HepG2 (cell line): ENCODE results near the gene UBE2I. TPM values are rescaled to one million over a fixed set of nuclear protein-coding genes. Genes with fewer than 3 reads are reported as not detected.

Source experiments
- ATAC-seq: fragments of 200-7000 bp; cut with Tn5 transposase; 3 replicates; pipeline ENCODE4 v1.9.1; 2020; ENCODE audit warnings: mild to moderate bottlenecking, moderate library complexity
- BruUV-seq: library from RNA; stranded (reverse); fragments of 400-500 nt; replicated peaks from 2 replicates; lab custom pipeline; 2021; lab: Mats Ljungman, UMichigan
- CTCF ChIA-PET: fragments of 300-600 bp; formaldehyde crosslinking; extraction: SDS; loops from one replicate; lab custom pipeline; 2021; ENCODE audit warnings: low total read pairs, inconsistent platforms, low intra/inter-chr PET ratio; lab: Yijun Ruan, JAX
- POLR2A ChIA-PET: fragments of 350-600 bp; sonication (Branson Sonifier 250); formaldehyde crosslinking; loops from one replicate; lab custom pipeline; 2020; ENCODE audit warnings: antibody characterized with exemption, inconsistent platforms; lab: Yijun Ruan, JAX
- DNase-seq: peaks from one replicate; pipeline ENCODE4 v3.0.0-alpha.2; 2015; ENCODE audit warnings: low spot score
- FAIRE-seq: peaks from 3 replicates; lab custom pipeline; 2011; peaks lifted over from hg19 to GRCh38; lab: Jason Lieb, UNC
- H2AFZ ChIP-seq: one replicate; pipeline ENCODE4 v1.6.1; 2011; ENCODE audit warnings: low read length, inconsistent platforms
- H3K27ac ChIP-seq: fragments of 300-600 bp; 3 replicates; pipeline ENCODE4 v1.8.0; 2011; ENCODE audit warnings: mixed run types, mild to moderate bottlenecking, mixed read lengths, low read length, inconsistent platforms; ENCODE audit not compliant: insufficient read depth; ENCODE audit errors: extremely low read length
- H3K27me3 ChIP-seq, 2 experiments: fragments of 200-600 bp in 1 of 2; 2 replicates in 1 of 2; 3 replicates in 1 of 2; pipeline versions ENCODE4 v1.6.0 to v1.8.0; 2011; ENCODE audit warnings: low read length in 2 of 2, mild to moderate bottlenecking in 2 of 2, moderate library complexity in 2 of 2, inconsistent platforms in 1 of 2; ENCODE audit not compliant: insufficient read depth in 2 of 2, control insufficient read depth in 1 of 2
- H3K36me3 ChIP-seq, 2 experiments: fragments of 200-600 bp in 1 of 2; replicated peaks in 1 of 2; 2 replicates in 1 of 2; 3 replicates in 1 of 2; pipeline versions ENCODE4 v1.5.1 to v1.8.0; 2011; ENCODE audit warnings: low read length in 2 of 2, inconsistent platforms in 1 of 2; ENCODE audit not compliant: insufficient read depth in 2 of 2, control insufficient read depth in 1 of 2
- H3K4me1 ChIP-seq: 2 replicates; pipeline ENCODE4 v1.5.1; 2012; ENCODE audit warnings: low read length, inconsistent platforms; ENCODE audit not compliant: insufficient read depth
- H3K4me2 ChIP-seq: 2 replicates; pipeline ENCODE4 v1.6.0; 2011; ENCODE audit warnings: low read depth, low read length, inconsistent platforms
- H3K4me3 ChIP-seq, 3 experiments: fragments of 200-600 bp in 1 of 3; sonication (generic), shearing (Covaris generic) in 1 of 3; replicated peaks in 1 of 3; 2 replicates each; pipeline ENCODE4 v1.5.1; 2011 to 2016; ENCODE audit warnings: low read length in 3 of 3, inconsistent platforms in 2 of 3, low read depth in 2 of 3, mild to moderate bottlenecking in 2 of 3, control low read depth in 1 of 3, mixed read lengths in 1 of 3; ENCODE audit not compliant: insufficient read depth in 1 of 3
- H3K79me2 ChIP-seq: one replicate; pipeline ENCODE4 v1.6.1; 2011; ENCODE audit warnings: low read length, inconsistent platforms; ENCODE audit not compliant: insufficient read depth
- H3K9ac ChIP-seq: 2 replicates; pipeline ENCODE4 v1.6.0; 2011; ENCODE audit warnings: mild to moderate bottlenecking, low read depth, low read length, inconsistent platforms; ENCODE audit not compliant: insufficient read depth
- H3K9me3 ChIP-seq: 2 replicates; pipeline ENCODE4 v1.5.1; 2012; ENCODE audit warnings: mild to moderate bottlenecking, low read length
- H4K20me1 ChIP-seq: 2 replicates; pipeline ENCODE4 v1.6.0; 2011; ENCODE audit warnings: inconsistent platforms, mild to moderate bottlenecking, low read length, moderate library complexity; ENCODE audit not compliant: insufficient read depth
- AGO2 ChIP-seq: fragments of 200-400 bp; formaldehyde crosslinking; optimal IDR thresholded peaks from 2 replicates; pipeline ENCODE3; 2017; ENCODE audit warnings: mild to moderate bottlenecking, low read depth, low read length, moderate library complexity
- ATF3 ChIP-seq: sonication (generic); formaldehyde crosslinking; IDR thresholded peaks from 2 replicates; pipeline ENCODE4 v1.4.0; 2020; ENCODE audit warnings: missing genetic modification reagents
- POLR2A ChIP-seq, 2 experiments: IDR thresholded peaks; 2 replicates each; pipeline ENCODE4 v1.6.1; 2011; ENCODE audit warnings: low read depth in 2 of 2, low read length in 2 of 2, mild to moderate bottlenecking in 1 of 2, moderate library complexity in 1 of 2; ENCODE audit not compliant: insufficient read depth in 1 of 2
- PRDM4 ChIP-seq: sonication (generic); formaldehyde crosslinking; IDR thresholded peaks from 2 replicates; pipeline ENCODE4 v1.9.0; 2021; ENCODE audit warnings: missing genetic modification reagents, borderline replicate concordance
- PRPF4 ChIP-seq: fragments of 200-400 bp; formaldehyde crosslinking; IDR thresholded peaks from 2 replicates; pipeline ENCODE4 v1.6.1; 2016; ENCODE audit warnings: low read length, low read depth; ENCODE audit not compliant: poor library complexity, severe bottlenecking
- RBFOX2 ChIP-seq: fragments of 200-400 bp; formaldehyde crosslinking; IDR thresholded peaks from 2 replicates; pipeline ENCODE4 v1.6.1; 2017; ENCODE audit warnings: low read depth, mild to moderate bottlenecking, low read length
- TEAD2 ChIP-seq: sonication (generic); formaldehyde crosslinking; IDR thresholded peaks from 2 replicates; pipeline ENCODE4 v1.9.0; 2021; ENCODE audit warnings: missing genetic modification reagents
- ZFP41 ChIP-seq: sonication (generic); formaldehyde crosslinking; IDR thresholded peaks from 2 replicates; pipeline ENCODE4 v1.4.0; 2020; ENCODE audit warnings: mild to moderate bottlenecking, missing genetic modification reagents, borderline replicate concordance
- ZNF780A ChIP-seq: sonication (generic); formaldehyde crosslinking; IDR thresholded peaks from 2 replicates; pipeline ENCODE4 v1.8.0; 2022; ENCODE audit warnings: mild to moderate bottlenecking, missing genetic modification reagents, moderate library complexity
- WGBS: methylation state at CpG from one replicate; pipeline ENCODE4 v1.1.6; 2017; ENCODE audit warnings: low lambda C conversion rate; 5-methylcytosine and 5-hydroxymethylcytosine counted together
- in situ Hi-C: cut with HindIII; loops from 2 replicates; pipeline ENCODE4 v1.10.0; 2017; ENCODE audit warnings: low pct_unique_long_range_greater_than_20kb; ENCODE audit not compliant: extremely low pct_ligation_motif_present
- intact Hi-C: fragments of 100-400 bp; cut with micrococcal nuclease; formaldehyde crosslinking; loops from one replicate; pipeline ENCODE4 v1.10.0; 2022; ENCODE audit not compliant: unreplicated experiment
- polyA plus RNA-seq, 8 experiments: library from polyadenylated mRNA; depleted of rRNA in 3 of 8; stranded (reverse) in 7 of 8; unstranded in 1 of 8; fragments of >200 nt; fragmentation: Illumina TruSeq in 4 of 8; extraction: Trizol in 4 of 8; gene quantifications; 2 replicates each; pipeline versions ENCODE4 v1.2.1 to v1.2.3, GENCODE V29; 2011 to 2016; ENCODE audit warnings: low read depth in 4 of 8, missing spikeins in 1 of 8, mixed read lengths in 1 of 8; ENCODE audit not compliant: insufficient read depth in 1 of 8
- total RNA-seq, 5 experiments: library from RNA; depleted of rRNA; stranded (reverse); fragments of >200 nt; fragmentation: Illumina TruSeq; extraction: Trizol; gene quantifications; 2 replicates each; pipeline ENCODE4 v1.2.3, GENCODE V29; 2016; ENCODE audit warnings: low read depth in 1 of 5
- TF ChIP-seq, protein P1 (sequence below): sonication (generic); formaldehyde crosslinking; IDR thresholded peaks from 2 replicates; pipeline ENCODE4 v1.8.1; 2023; ENCODE audit warnings: missing genetic modification reagents, mild to moderate bottlenecking, borderline replicate concordance
- TF ChIP-seq, protein P2 (sequence below): sonication (generic); formaldehyde crosslinking; IDR thresholded peaks from 2 replicates; pipeline ENCODE4 v1.4.0; 2020; ENCODE audit warnings: mild to moderate bottlenecking, missing genetic modification reagents, borderline replicate concordance

UBE2I gene
- total and polyA plus RNA-seq, 2 of the 13 experiments (the other 11 are each of a cell fraction or from before 2014, with no cell fraction given) = 75.8 to 98.9 TPM

DNA sequence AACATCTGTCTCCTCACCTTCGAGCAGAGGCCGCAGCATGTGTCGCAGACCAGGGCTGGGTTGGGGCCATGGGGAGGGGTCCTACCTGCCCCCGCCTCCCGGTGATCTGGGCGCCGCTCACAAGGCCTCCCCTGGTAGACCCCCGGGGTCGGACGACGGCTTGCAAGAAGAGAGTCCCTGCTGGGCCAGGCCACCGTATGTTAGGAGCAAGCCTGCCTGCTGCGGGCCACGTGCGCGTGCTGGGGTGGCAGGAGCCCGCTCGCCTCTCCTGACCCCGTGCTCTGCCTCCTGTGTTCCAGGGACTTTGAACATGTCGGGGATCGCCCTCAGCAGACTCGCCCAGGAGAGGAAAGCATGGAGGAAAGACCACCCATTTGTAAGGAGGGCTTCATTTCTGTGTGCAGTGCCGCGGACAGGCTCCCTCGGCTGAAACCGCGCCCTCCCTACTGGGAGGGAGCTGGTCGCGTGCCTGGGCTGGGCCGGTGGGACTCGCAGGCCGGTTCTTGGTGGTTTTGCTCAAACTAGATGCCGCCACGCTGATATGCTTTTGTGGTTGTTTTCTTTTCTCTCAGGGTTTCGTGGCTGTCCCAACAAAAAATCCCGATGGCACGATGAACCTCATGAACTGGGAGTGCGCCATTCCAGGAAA, 4.4 kb downstream of the UBE2I start:
- Histone ChIP-seq H3K4me1 (peaks cover 20% of the 10 kb centered on the region), H2AFZ (no peak overlapping the region), H3K27ac (no peak overlapping the region), H3K79me2 (peaks cover 62% of the 10 kb centered on the region), H3K36me3 (peaks cover 36 to 67% of the 10 kb centered on the region in 2 experiments; a peak in 4 of 5 replicates), H3K9me3 (no peaks in the 10 kb centered on the region), H3K4me3 (no peak overlapping the region), H3K27me3 (no peaks in the 10 kb centered on the region; a peak in 2 of 5 replicates), H3K4me2 (no peak overlapping the region), H3K9ac (no peak overlapping the region), H4K20me1 (peaks cover 52% of the 10 kb centered on the region)
- ATAC-seq (no peak), DNase-seq (no peak), FAIRE-seq (no peak)
- in situ Hi-C loops = no loop called here
- ChIA-PET CTCF (no interaction called here), POLR2A (no interaction called here)
- BruUV-seq = no TSS peak
- TF ChIP-seq RBFOX2 (0 out of 2 replicates have a peak, but pooled peaks have one; percentile 50), TEAD2 (CRISPR knock-in tag) (no peak), AGO2 (peak; percentile 79), POLR2A (IDR thresholded peaks at IDR 0.05; ENCODE audit: insufficient read depth in 1 of 2, low read depth in 2 of 2, low read length in 2 of 2) (0 out of 4 replicates have a peak, but pooled peaks of 1 of the 2 experiments have one; percentile 9)
- TF ChIP-seq, protein P1, sequence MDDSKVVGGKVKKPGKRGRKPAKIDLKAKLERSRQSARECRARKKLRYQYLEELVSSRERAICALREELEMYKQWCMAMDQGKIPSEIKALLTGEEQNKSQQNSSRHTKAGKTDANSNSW = no peak
- intact Hi-C loops = no loop called here
- 98% methylated on average over 15 of the region's 38 CpGs for WGBS

DNA sequence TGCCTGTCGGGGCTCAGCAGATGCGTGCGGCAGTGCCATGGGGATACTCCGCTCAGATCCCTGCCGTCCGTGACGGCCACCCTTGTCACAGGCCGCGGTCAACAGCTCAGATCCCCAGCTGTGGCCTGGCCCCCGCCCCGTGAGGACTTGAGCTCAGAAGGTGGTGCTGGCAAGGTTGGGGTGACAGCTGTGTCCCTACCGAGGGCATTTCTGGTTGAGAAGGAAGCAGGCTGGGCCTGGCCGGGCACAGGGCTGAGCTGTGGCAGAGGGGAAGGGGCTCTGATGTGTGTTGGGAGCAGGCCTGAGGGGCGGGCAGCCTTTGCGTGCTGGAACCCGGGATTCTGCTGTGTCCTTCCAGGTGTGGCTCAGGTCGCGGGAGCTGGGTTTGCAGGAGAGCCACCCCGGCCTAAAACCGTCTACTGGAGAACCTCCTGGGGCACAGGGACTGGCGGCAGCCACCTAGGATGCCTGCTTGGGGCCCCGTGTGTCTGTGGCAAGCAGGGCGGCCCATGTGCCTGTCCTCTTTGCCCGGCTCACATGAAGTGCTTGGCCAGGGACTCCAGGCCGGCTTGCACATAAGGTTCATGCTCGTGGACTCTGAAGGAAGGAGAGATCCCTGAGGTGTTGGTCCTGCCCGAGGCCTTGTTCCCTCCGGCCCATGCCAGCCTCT, 5.1 kb downstream of the UBE2I start:
- no peak overlapping the region for H3K4me2 ChIP-seq
- WGBS = 97% methylated on average over 15 of the region's 28 CpGs
- H3K4me3 ChIP-seq = no peak overlapping the region
- H4K20me1 ChIP-seq = peaks cover 52% of the 10 kb centered on the region
- H3K4me1 ChIP-seq = peaks cover 20% of the 10 kb centered on the region
- no peaks in the 10 kb centered on the region; a peak in 2 of 5 replicates for H3K27me3 ChIP-seq
- no TSS peak for BruUV-seq
- H3K79me2 ChIP-seq = peaks cover 63% of the 10 kb centered on the region
- H3K36me3 ChIP-seq = peaks cover 42 to 74% of the 10 kb centered on the region in 2 experiments; a peak in 4 of 5 replicates
- in situ Hi-C loops = no loop called here
- H3K9me3 ChIP-seq = no peaks in the 10 kb centered on the region
- H2AFZ ChIP-seq = no peak overlapping the region
- no peak for ATAC-seq
- CTCF ChIA-PET = no interaction called here
- POLR2A ChIA-PET = no interaction called here
- H3K27ac ChIP-seq = no peak overlapping the region
- H3K9ac ChIP-seq = no peak overlapping the region
- FAIRE-seq = no peak
- DNase-seq = no peak
- intact Hi-C loops = no loop called here
- TF ChIP-seq ATF3 (CRISPR knock-in tag) = no peak
- no peak for TF ChIP-seq ZFP41
- no peak for TF ChIP-seq PRDM4 (CRISPR knock-in tag)
- no peak for TF ChIP-seq ZNF780A (CRISPR knock-in tag)
- no peak for TF ChIP-seq PRPF4
- TF ChIP-seq, protein P2, sequence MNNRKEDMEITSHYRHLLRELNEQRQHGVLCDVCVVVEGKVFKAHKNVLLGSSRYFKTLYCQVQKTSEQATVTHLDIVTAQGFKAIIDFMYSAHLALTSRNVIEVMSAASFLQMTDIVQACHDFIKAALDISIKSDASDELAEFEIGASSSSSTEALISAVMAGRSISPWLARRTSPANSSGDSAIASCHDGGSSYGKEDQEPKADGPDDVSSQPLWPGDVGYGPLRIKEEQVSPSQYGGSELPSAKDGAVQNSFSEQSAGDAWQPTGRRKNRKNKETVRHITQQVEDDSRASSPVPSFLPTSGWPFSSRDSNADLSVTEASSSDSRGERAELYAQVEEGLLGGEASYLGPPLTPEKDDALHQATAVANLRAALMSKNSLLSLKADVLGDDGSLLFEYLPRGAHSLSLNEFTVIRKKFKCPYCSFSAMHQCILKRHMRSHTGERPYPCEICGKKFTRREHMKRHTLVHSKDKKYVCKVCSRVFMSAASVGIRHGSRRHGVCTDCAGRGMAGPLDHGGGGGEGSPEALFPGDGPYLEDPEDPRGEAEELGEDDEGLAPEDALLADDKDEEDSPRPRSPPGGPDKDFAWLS (CRISPR knock-in tag) = no peak
- TF ChIP-seq, protein P1 = no peak
